Upper lobe of left lung (tissue), 4 donors: Measurements from ENCODE around the gene ARHGEF3.

ENCODE experiments used
- EP300 ChIP-seq, 4 donors: sonication (generic); formaldehyde crosslinking; IDR thresholded peaks; one replicate each; pipeline ENCODE4 v1.5.1; 2017; ENCODE audit warnings: antibody characterized with exemption in 4 of 4, control low read depth in 2 of 4
- POLR2A ChIP-seq, 4 donors: fragments of 450-650 bp; IDR thresholded peaks; one replicate each; pipeline ENCODE4 v1.5.1; 2016 to 2017; ENCODE audit warnings: antibody characterized with exemption in 4 of 4, mild to moderate bottlenecking in 2 of 4
- POLR2AphosphoS5 ChIP-seq, 2 donors: sonication (generic); formaldehyde crosslinking; IDR thresholded peaks; one replicate each; pipeline ENCODE4 v1.5.1; 2017; ENCODE audit warnings: antibody characterized with exemption in 2 of 2
- TF ChIP-seq, protein P1 (sequence below), 6 experiments: fragments of 450-650 bp in 4 of 6; fragments of 200-600 bp in 2 of 6; sonication (generic) in 2 of 6; IDR thresholded peaks; one replicate each; pipeline ENCODE4 v1.5.1; 2016 to 2019; ENCODE audit warnings: antibody characterized with exemption in 6 of 6

DNA sequence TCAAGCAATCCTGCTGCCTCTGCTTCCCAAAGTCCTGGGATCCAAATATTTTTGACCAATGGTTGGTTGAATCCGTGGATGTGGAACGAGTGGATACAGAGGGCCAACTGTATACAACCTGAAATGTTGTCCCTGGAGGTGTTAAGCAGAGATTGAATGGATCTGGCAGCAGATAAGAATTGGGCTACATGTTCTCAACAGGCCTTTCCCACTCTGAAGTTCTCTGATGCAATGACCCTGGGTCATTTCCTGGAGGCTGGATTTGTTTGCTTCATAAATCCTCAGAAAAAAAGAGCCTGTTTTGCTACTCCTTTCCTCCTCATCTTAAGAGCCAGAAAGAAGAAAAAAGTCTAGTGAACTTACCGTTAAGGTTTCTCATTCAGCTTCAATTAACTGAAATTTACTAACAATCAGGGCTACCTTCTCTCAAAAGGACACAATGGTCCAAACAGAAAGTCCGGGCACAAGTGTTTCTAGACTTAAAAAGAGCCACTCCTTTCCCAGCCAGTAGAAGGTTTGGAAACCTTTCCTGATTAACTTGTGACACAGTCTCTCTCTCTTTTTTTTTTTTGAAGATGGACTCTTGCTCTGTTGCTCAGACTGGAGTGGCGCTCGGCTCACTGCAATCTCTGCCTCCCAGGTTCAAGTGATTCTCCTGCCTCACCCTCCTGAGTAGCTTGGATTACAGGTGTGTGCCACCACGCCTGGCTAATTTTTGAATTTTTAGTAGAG is 6.5 kb downstream of the ARHGEF3 start:
- TF ChIP-seq, protein P1, sequence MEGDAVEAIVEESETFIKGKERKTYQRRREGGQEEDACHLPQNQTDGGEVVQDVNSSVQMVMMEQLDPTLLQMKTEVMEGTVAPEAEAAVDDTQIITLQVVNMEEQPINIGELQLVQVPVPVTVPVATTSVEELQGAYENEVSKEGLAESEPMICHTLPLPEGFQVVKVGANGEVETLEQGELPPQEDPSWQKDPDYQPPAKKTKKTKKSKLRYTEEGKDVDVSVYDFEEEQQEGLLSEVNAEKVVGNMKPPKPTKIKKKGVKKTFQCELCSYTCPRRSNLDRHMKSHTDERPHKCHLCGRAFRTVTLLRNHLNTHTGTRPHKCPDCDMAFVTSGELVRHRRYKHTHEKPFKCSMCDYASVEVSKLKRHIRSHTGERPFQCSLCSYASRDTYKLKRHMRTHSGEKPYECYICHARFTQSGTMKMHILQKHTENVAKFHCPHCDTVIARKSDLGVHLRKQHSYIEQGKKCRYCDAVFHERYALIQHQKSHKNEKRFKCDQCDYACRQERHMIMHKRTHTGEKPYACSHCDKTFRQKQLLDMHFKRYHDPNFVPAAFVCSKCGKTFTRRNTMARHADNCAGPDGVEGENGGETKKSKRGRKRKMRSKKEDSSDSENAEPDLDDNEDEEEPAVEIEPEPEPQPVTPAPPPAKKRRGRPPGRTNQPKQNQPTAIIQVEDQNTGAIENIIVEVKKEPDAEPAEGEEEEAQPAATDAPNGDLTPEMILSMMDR (IDR thresholded peaks at IDR 0.05): no peak
- TF ChIP-seq POLR2AphosphoS5 (IDR thresholded peaks at IDR 0.05) (peak in 1 of 2 donors; percentile 41), EP300 (IDR thresholded peaks at IDR 0.05) (peak in 1 of 4 donors; percentile 72), POLR2A (IDR thresholded peaks at IDR 0.05) (no peak)
